Mesenchymal stem cell (in vitro differentiated cells and primary cell): ENCODE measurements around the gene BTBD3.

ENCODE experiments used
- DNase-seq: peaks from one replicate; pipeline ENCODE4 v3.0.0-alpha.2; 2013
- H2AFZ ChIP-seq: one replicate; pipeline ENCODE4 v1.6.1; 2013; ENCODE audit warnings: low read depth, mild to moderate bottlenecking, control low read depth, inconsistent platforms, low read length, moderate library complexity
- H2AK5ac ChIP-seq: 2 replicates; pipeline ENCODE4 v1.6.1; 2013; ENCODE audit warnings: low read length, moderate library complexity, mild to moderate bottlenecking, inconsistent platforms; ENCODE audit not compliant: severe bottlenecking
- H2BK120ac ChIP-seq: one replicate; pipeline ENCODE4 v1.6.1; 2013; ENCODE audit warnings: low read depth, mild to moderate bottlenecking, inconsistent platforms, low read length, moderate library complexity
- H2BK12ac ChIP-seq, 2 experiments: one replicate each; pipeline ENCODE4 v1.6.1; 2013; ENCODE audit warnings: inconsistent platforms in 2 of 2, low read length in 2 of 2, mild to moderate bottlenecking in 2 of 2, moderate library complexity in 2 of 2, control low read depth in 1 of 2
- H2BK15ac ChIP-seq: one replicate; pipeline ENCODE4 v1.6.1; 2013; ENCODE audit warnings: mild to moderate bottlenecking, low read depth, inconsistent platforms; ENCODE audit not compliant: poor library complexity, severe bottlenecking
- H2BK5ac ChIP-seq: 2 replicates; pipeline ENCODE4 v1.6.1; 2013; ENCODE audit warnings: low read depth, mild to moderate bottlenecking, low read length, control low read depth, inconsistent platforms; ENCODE audit not compliant: poor library complexity, severe bottlenecking
- H3K14ac ChIP-seq, 2 experiments: one replicate each; pipeline ENCODE4 v1.6.1; 2013; ENCODE audit warnings: inconsistent platforms in 2 of 2, low read length in 2 of 2, control low read depth in 1 of 2, mild to moderate bottlenecking in 1 of 2, moderate library complexity in 1 of 2
- H3K18ac ChIP-seq, 2 experiments: one replicate each; pipeline ENCODE4 v1.6.1; 2013; ENCODE audit warnings: inconsistent platforms in 2 of 2, low read length in 2 of 2, control low read depth in 1 of 2, low read depth in 1 of 2, mild to moderate bottlenecking in 1 of 2
- H3K23ac ChIP-seq, 2 experiments: one replicate each; pipeline ENCODE4 v1.6.1; 2013; ENCODE audit warnings: inconsistent platforms in 2 of 2, low read length in 2 of 2, mild to moderate bottlenecking in 2 of 2, moderate library complexity in 2 of 2, control low read depth in 1 of 2
- H3K27ac ChIP-seq: 2 replicates; pipeline ENCODE4 v1.5.1; 2013; ENCODE audit warnings: mild to moderate bottlenecking, moderate library complexity, low read length, control low read depth, inconsistent platforms; ENCODE audit not compliant: poor library complexity, severe bottlenecking
- H3K27me3 ChIP-seq, 2 experiments: 2 replicates each; pipeline versions ENCODE4 v1.6.1 to v1.7.0; 2013; ENCODE audit warnings: low read length in 2 of 2, mild to moderate bottlenecking in 2 of 2, moderate library complexity in 2 of 2, control low read depth in 1 of 2, inconsistent platforms in 1 of 2; ENCODE audit not compliant: control insufficient read depth in 1 of 2, insufficient read depth in 1 of 2
- H3K36me3 ChIP-seq, 2 experiments: 2 replicates each; pipeline versions ENCODE4 v1.6.1 to v1.7.0; 2013; ENCODE audit warnings: low read length in 2 of 2, control low read depth in 1 of 2, inconsistent platforms in 1 of 2, low read depth in 1 of 2, mild to moderate bottlenecking in 1 of 2; ENCODE audit not compliant: insufficient read depth in 2 of 2, control insufficient read depth in 1 of 2
- H3K4ac ChIP-seq, 2 experiments: one replicate each; pipeline ENCODE4 v1.6.1; 2013; ENCODE audit warnings: inconsistent platforms in 2 of 2, low read length in 2 of 2, mild to moderate bottlenecking in 2 of 2, moderate library complexity in 2 of 2, control low read depth in 1 of 2, low read depth in 1 of 2
- H3K4me1 ChIP-seq: 2 replicates; pipeline ENCODE4 v1.6.1; 2013; ENCODE audit warnings: low read depth, low read length, control low read depth; ENCODE audit not compliant: control insufficient read depth, insufficient read depth
- H3K4me2 ChIP-seq: 2 replicates; pipeline ENCODE4 v1.6.1; 2013; ENCODE audit warnings: low read length, mild to moderate bottlenecking, inconsistent platforms; ENCODE audit not compliant: poor library complexity, severe bottlenecking
- H3K4me3 ChIP-seq, 2 experiments: 2 replicates each; pipeline versions ENCODE4 v1.5.1 to v1.7.0; 2013; ENCODE audit warnings: low read length in 2 of 2, mild to moderate bottlenecking in 2 of 2, control low read depth in 1 of 2, low read depth in 1 of 2; ENCODE audit not compliant: insufficient read depth in 1 of 2
- H3K79me1 ChIP-seq: replicated peaks from 2 replicates; pipeline ENCODE4 v1.6.1; 2013; ENCODE audit warnings: mild to moderate bottlenecking, control low read depth, low read length, inconsistent platforms; ENCODE audit not compliant: poor library complexity, severe bottlenecking
- H3K9ac ChIP-seq: 2 replicates; pipeline ENCODE4 v1.7.0; 2013; ENCODE audit warnings: mild to moderate bottlenecking, low read length, moderate library complexity
- H3K9me3 ChIP-seq: 2 replicates; pipeline ENCODE4 v1.7.0; 2013; ENCODE audit warnings: mild to moderate bottlenecking, low read length; ENCODE audit not compliant: control insufficient read depth
- H4K8ac ChIP-seq: one replicate; pipeline ENCODE4 v1.6.1; 2013; ENCODE audit warnings: inconsistent platforms, mild to moderate bottlenecking, low read length, moderate library complexity
- H4K91ac ChIP-seq: one replicate; pipeline ENCODE4 v1.6.1; 2013; ENCODE audit warnings: mild to moderate bottlenecking, low read length, inconsistent platforms
- WGBS: methylation state at CpG from one replicate; pipeline ENCODE4 v1.1.7; 2013; ENCODE audit warnings: mixed read lengths; 5-methylcytosine and 5-hydroxymethylcytosine counted together

BTBD3 gene

DNA sequence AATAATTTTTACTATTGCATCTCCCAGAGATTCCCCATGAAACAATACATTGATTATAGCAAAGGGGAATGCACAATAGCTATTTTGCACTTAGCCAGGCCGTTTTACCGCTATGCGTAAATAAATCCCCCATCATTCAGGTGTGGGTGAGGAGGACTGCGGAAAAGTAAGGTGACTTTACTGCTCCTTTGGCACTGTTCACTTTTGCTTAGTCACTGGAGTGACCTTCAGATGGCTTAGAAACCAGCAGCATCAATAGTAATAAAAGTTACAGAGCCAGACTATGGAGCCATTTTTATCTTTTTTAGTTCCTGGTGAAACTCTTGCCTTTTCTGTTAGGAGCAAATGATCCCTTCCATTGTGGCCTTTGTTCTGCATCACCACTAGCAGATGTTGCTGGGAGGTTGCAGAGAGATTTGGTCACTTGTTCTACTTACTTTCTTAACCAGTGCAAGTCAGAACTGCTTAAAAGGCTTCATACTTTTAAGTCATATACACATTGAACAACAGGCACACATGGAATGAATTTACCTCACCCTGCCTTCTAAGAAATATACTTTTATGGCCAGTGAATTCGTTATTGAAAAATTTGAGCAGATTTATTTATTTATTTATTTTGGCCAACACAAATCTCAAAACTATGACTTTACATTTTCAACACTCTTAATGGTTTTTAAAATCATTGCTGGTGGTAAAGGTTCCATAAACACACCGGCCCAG is 12.1 kb upstream of the BTBD3 start:
- no peak overlapping the region for H2BK15ac ChIP-seq
- H3K27ac ChIP-seq: no peak overlapping the region
- H3K9me3 ChIP-seq: no peaks in the 10 kb centered on the region
- H3K79me1 ChIP-seq: peaks cover 9% of the 10 kb centered on the region
- H3K23ac ChIP-seq: no peak overlapping the region
- H3K18ac ChIP-seq: no peak overlapping the region
- no peak overlapping the region for H2AK5ac ChIP-seq
- no peak overlapping the region for H2BK5ac ChIP-seq
- WGBS: 98% methylated on average over 5 of the region's 6 CpGs
- no peak overlapping the region for H4K91ac ChIP-seq
- no peak overlapping the region for H3K4me2 ChIP-seq
- H3K4ac ChIP-seq: no peak overlapping the region
- H2BK120ac ChIP-seq: no peak overlapping the region
- no peaks in the 10 kb centered on the region for H3K4me1 ChIP-seq
- no peak overlapping the region for H3K4me3 ChIP-seq
- peak overlapping the region; percentile 36 for H4K8ac ChIP-seq
- H3K9ac ChIP-seq: no peak overlapping the region
- no peak overlapping the region for H2BK12ac ChIP-seq
- no peak overlapping the region for H2AFZ ChIP-seq
- no peaks in the 10 kb centered on the region for H3K27me3 ChIP-seq
- H3K14ac ChIP-seq: no peak overlapping the region
- DNase-seq: no peak
- H3K36me3 ChIP-seq: no peaks in the 10 kb centered on the region

- H2AFZ ChIP-seq: no peak overlapping the region
- H3K14ac ChIP-seq: no peak overlapping the region
- H3K27me3 ChIP-seq: no peaks in the 10 kb centered on the region
- WGBS: no CpG with 5 or more reads among the region's 4 CpGs
- no peaks in the 10 kb centered on the region for H3K36me3 ChIP-seq
- H2BK15ac ChIP-seq: no peak overlapping the region
- H3K9ac ChIP-seq: no peak overlapping the region
- H2BK120ac ChIP-seq: no peak overlapping the region
- H2BK5ac ChIP-seq: no peak overlapping the region
- no peak overlapping the region for H2AK5ac ChIP-seq
- H3K4me2 ChIP-seq: no peak overlapping the region
- H3K23ac ChIP-seq: no peak overlapping the region
- H4K8ac ChIP-seq: no peak overlapping the region
- no peak overlapping the region for H3K27ac ChIP-seq
- DNase-seq: no peak
- no peak overlapping the region for H3K4ac ChIP-seq
- H3K4me3 ChIP-seq: no peak overlapping the region
- H2BK12ac ChIP-seq: no peak overlapping the region
- no peak overlapping the region for H3K18ac ChIP-seq
- no peaks in the 10 kb centered on the region for H3K9me3 ChIP-seq
- peaks cover 11% of the 10 kb centered on the region for H3K79me1 ChIP-seq
- no peaks in the 10 kb centered on the region for H3K4me1 ChIP-seq
- H4K91ac ChIP-seq: no peak overlapping the region
These were observed 10.8 kb upstream of the BTBD3 start for GRCh38 chr20:11906626-11907480.

DNA sequence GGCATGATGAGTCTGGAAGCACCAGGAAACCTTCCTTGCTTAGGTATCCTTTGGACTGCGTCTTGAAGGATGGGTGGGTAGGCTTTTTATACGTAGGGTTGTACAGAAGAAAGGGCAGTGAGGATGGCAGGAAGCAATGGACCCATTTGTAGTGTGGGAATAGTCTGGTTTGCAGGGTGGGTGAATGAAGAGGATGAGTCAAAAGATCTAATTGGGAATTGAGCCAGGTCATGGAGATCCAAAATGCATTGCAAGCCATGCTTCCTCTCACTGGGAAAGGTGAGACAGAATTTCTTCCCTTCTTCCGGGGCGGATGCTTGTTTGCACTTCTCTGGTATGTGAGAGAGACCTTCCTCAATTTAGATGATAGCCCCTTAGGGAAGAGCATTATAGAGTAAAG is 10.1 kb upstream of the BTBD3 start:
- Histone ChIP-seq H3K4me3 (no peak overlapping the region), H2BK120ac (no peak overlapping the region), H2AK5ac (no peak overlapping the region), H3K27me3 (no peaks in the 10 kb centered on the region), H3K36me3 (no peaks in the 10 kb centered on the region), H4K8ac (no peak overlapping the region), H3K9ac (no peak overlapping the region), H3K4me2 (no peak overlapping the region), H3K23ac (no peak overlapping the region), H2AFZ (no peak overlapping the region), H3K18ac (no peak overlapping the region), H3K9me3 (no peaks in the 10 kb centered on the region), H3K79me1 (peaks cover 16% of the 10 kb centered on the region), H2BK5ac (no peak overlapping the region), H3K27ac (no peak overlapping the region), H2BK12ac (no peak overlapping the region), H3K4me1 (no peaks in the 10 kb centered on the region), H3K14ac (no peak overlapping the region), H4K91ac (no peak overlapping the region), H2BK15ac (no peak overlapping the region), H3K4ac (no peak overlapping the region)
- DNase-seq: no peak
- 99% methylated on average over 4 of the region's 4 CpGs for WGBS

GRCh38 chr20:11912013-11912658 is 5.6 kb upstream of the BTBD3 start:
- Histone ChIP-seq H3K9me3 (no peaks in the 10 kb centered on the region), H3K79me1 (peaks cover 12% of the 10 kb centered on the region), H3K4me2 (no peak overlapping the region), H2BK5ac (no peak overlapping the region), H3K27me3 (no peaks in the 10 kb centered on the region), H3K9ac (no peak overlapping the region), H3K14ac (no peak overlapping the region), H2AFZ (no peak overlapping the region), H2AK5ac (no peak overlapping the region), H3K4me1 (no peaks in the 10 kb centered on the region), H2BK12ac (no peak overlapping the region), H3K36me3 (no peaks in the 10 kb centered on the region), H3K4me3 (no peak overlapping the region), H3K18ac (no peak overlapping the region), H4K91ac (no peak overlapping the region), H4K8ac (peak overlapping the region; percentile 19), H3K4ac (no peak overlapping the region), H3K27ac (no peak overlapping the region), H3K23ac (no peak overlapping the region), H2BK15ac (no peak overlapping the region), H2BK120ac (no peak overlapping the region)
- DNase-seq: no peak
- WGBS: 88% methylated on average over 1 of the region's 4 CpGs
